Stimulated activated CD8-positive, alpha-beta memory T cell treated with anti-CD3 and anti-CD28 coated beads, Interleukin-12 subunit alpha, Interleukin-12 subunit beta, amount 100 ng/mL, for 1 hour (primary cell): ENCODE measurements around the gene MMP25.

Experiments used
- DNase-seq: peaks from one replicate; pipeline ENCODE4 v3.0.0-alpha.2; 2020; ENCODE audit warnings: low read depth

Gene MMP25

GRCh38 chr16:3045758-3046640 is at the start of gene MMP25:
MMP25 (plus strand) TSS chr16:3046561; CDS start chr16:3046918, 357 bp downstream.
- no peak for DNase-seq

GRCh38 chr16:2999929-3000328 is 46.4 kb upstream of the MMP25 start:
- no peak for DNase-seq

- no peak for DNase-seq
These were observed 45.8 kb upstream of the MMP25 start for GRCh38 chr16:3000540-3000939.

- DNase-seq, result no peak
These were observed 45.0 kb upstream of the MMP25 start for GRCh38 chr16:3001316-3001715.

GRCh38 chr16:3003582-3004270 is 42.6 kb upstream of the MMP25 start:
- DNase-seq, result peak; percentile 94

GRCh38 chr16:3004319-3004718 is 42.0 kb upstream of the MMP25 start:
- no peak for DNase-seq

- no peak for DNase-seq
These were observed 41.5 kb upstream of the MMP25 start for GRCh38 chr16:3004781-3005284.

- no peak for DNase-seq
These were observed 39.1 kb upstream of the MMP25 start for GRCh38 chr16:3007059-3007956.

- DNase-seq, result no peak
These were observed 38.2 kb upstream of the MMP25 start for GRCh38 chr16:3007957-3008689.

GRCh38 chr16:3008690-3009037 is 37.7 kb upstream of the MMP25 start:
- no peak for DNase-seq

GRCh38 chr16:3009568-3010390 is 36.6 kb upstream of the MMP25 start:
- DNase-seq, result no peak

- no peak for DNase-seq
These were observed 35.9 kb upstream of the MMP25 start for GRCh38 chr16:3010510-3010909.

GRCh38 chr16:3012246-3012645 is 34.1 kb upstream of the MMP25 start:
- no peak for DNase-seq

GRCh38 chr16:3012828-3013420 is 33.4 kb upstream of the MMP25 start, which contains the start of gene CLDN9:
CLDN9 (plus strand) TSS chr16:3012923; CDS start chr16:3013363, 440 bp downstream.
- no peak for DNase-seq

- DNase-seq, result no peak
These were observed 32.8 kb upstream of the MMP25 start for GRCh38 chr16:3013491-3013951.

GRCh38 chr16:3013998-3014690 is 32.2 kb upstream of the MMP25 start:
- DNase-seq, result no peak

- DNase-seq, result no peak
These were observed 31.4 kb upstream of the MMP25 start for GRCh38 chr16:3014971-3015370.

GRCh38 chr16:3015865-3016521 is 30.4 kb upstream of the MMP25 start:
- DNase-seq, result no peak

GRCh38 chr16:3017344-3017743 is 29.0 kb upstream of the MMP25 start:
- no peak for DNase-seq
